ENCODE data around the gene RASA4.
"Not testable (repeated sequence)": the region's sequence is repeated elsewhere in the genome, so short reads cannot be mapped to it uniquely, and the experiment has no call there.

GRCh38 chr7:102540604-102541003 is 76.0 kb downstream of the RASA4 start:
- not testable (repeated sequence) for TF ChIP-seq CTCF (IDR thresholded peaks at IDR 0.05); ZFX (IDR thresholded peaks at IDR 0.05; ENCODE audit: borderline replicate concordance)

Data from 22Rv1 (cell line).